Stomach (tissue), 4 donors: Measurements from ENCODE around the gene ZNF18.

ENCODE experiments used
- CTCF ChIP-seq, 7 experiments: fragments of 450-650 bp in 4 of 7; fragments of 200-600 bp in 3 of 7; sonication (generic) in 3 of 7; IDR thresholded peaks; one replicate each; pipeline ENCODE4 v1.5.1; 2016 to 2019; ENCODE audit warnings: antibody characterized with exemption in 7 of 7, control low read depth in 2 of 7, mild to moderate bottlenecking in 1 of 7
- EP300 ChIP-seq: sonication (generic); formaldehyde crosslinking; IDR thresholded peaks from one replicate; pipeline ENCODE4 v1.6.1; 2017; ENCODE audit warnings: antibody characterized with exemption
- POLR2A ChIP-seq, 4 donors: fragments of 450-650 bp; IDR thresholded peaks; one replicate each; pipeline ENCODE4 v1.6.1; 2016; ENCODE audit warnings: antibody characterized with exemption in 4 of 4, control low read depth in 2 of 4, mild to moderate bottlenecking in 1 of 4, moderate library complexity in 1 of 4

- no peak for TF ChIP-seq CTCF (IDR thresholded peaks at IDR 0.05)
- no peak for TF ChIP-seq EP300
- no peak for TF ChIP-seq POLR2A (IDR thresholded peaks at IDR 0.05)
These were observed 43.2 kb upstream of the ZNF18 start for GRCh38 chr17:12040478-12040877.
